Kidney (tissue), 14 donors: ENCODE measurements around the gene RNASEH2B. TPM values are rescaled to one million over a fixed set of nuclear protein-coding genes. Genes with fewer than 3 reads are reported as not detected.

Experiments
- DNase-seq, 5 donors: peaks; one replicate each; pipeline ENCODE4 v3.0.0-alpha.2; 2013 to 2020
- FAIRE-seq: peaks from 2 replicates; lab custom pipeline; 2012; peaks lifted over from hg19 to GRCh38; lab: Jason Lieb, UNC
- H3K27ac ChIP-seq, 2 donors: one replicate each; pipeline ENCODE4 v1.7.0; 2013; ENCODE audit warnings: low read depth in 2 of 2, low read length in 2 of 2, inconsistent platforms in 1 of 2
- H3K27me3 ChIP-seq: one replicate; pipeline ENCODE4 v1.7.1; 2013; ENCODE audit warnings: low read length, inconsistent platforms; ENCODE audit not compliant: control insufficient read depth, insufficient read depth
- H3K36me3 ChIP-seq, 3 donors: one replicate each; pipeline versions ENCODE4 v1.7.0 to v1.7.1; 2013; ENCODE audit warnings: low read length in 3 of 3, control low read depth in 1 of 3, inconsistent platforms in 1 of 3; ENCODE audit not compliant: insufficient read depth in 3 of 3, control insufficient read depth in 2 of 3
- H3K4me1 ChIP-seq, 3 donors: one replicate each; pipeline versions ENCODE4 v1.7.0 to v1.7.1; 2013; ENCODE audit warnings: low read length in 3 of 3, inconsistent platforms in 1 of 3, low read depth in 1 of 3; ENCODE audit not compliant: control insufficient read depth in 2 of 3, insufficient read depth in 2 of 3
- H3K4me3 ChIP-seq, 3 donors: one replicate each; pipeline versions ENCODE4 v1.7.0 to v1.8.1; 2013; ENCODE audit warnings: low read length in 3 of 3, control low read depth in 1 of 3, inconsistent platforms in 1 of 3
- H3K9ac ChIP-seq, 3 donors: one replicate each; pipeline versions ENCODE4 v1.7.0 to v1.7.1; 2013; ENCODE audit warnings: low read length in 3 of 3, control low read depth in 1 of 3, inconsistent platforms in 1 of 3
- H3K9me3 ChIP-seq, 3 donors: one replicate each; pipeline versions ENCODE4 v1.7.0 to v1.7.1; 2013; ENCODE audit warnings: low read length in 3 of 3, control low read depth in 1 of 3, inconsistent platforms in 1 of 3; ENCODE audit not compliant: control insufficient read depth in 2 of 3, insufficient read depth in 1 of 3
- intact Hi-C: fragments of 100-400 bp; cut with DNase I; formaldehyde crosslinking; loops from one replicate; pipeline ENCODE4 v1.11.1; 2022
- polyA plus RNA-seq: library from polyadenylated mRNA; stranded (reverse); fragments of 350-450 nt; fragmentation: Illumina TruSeq; extraction: RNeasy Lipid Tissue Mini Kit (QIAGEN cat#74804); gene quantifications from one replicate; pipeline ENCODE4 v1.2.3, GENCODE V29; 2014; ENCODE audit warnings: low read depth, low replicate concordance; ENCODE audit not compliant: insufficient read depth
- total RNA-seq: library from RNA; stranded (reverse); fragmentation: NEBNext Ultra II Directional; extraction: Animal tissue kit (Norgen Biotek cat#: 25700); gene quantifications from one replicate; pipeline ENCODE4 v1.2.1, GENCODE V29; 2021
- TF ChIP-seq, protein P1 (sequence below): IDR thresholded peaks from 3 replicates; pipeline ENCODE4 v1.5.1; 2012; ENCODE audit warnings: mild to moderate bottlenecking, moderate library complexity, borderline replicate concordance; ENCODE audit not compliant: insufficient read depth; ENCODE audit errors: extremely low read depth
- donor health status: control.
- donor health status: control.
- donor health status: control.
- donor health status: control.
- donor health status: control.
- donor health status: DM: yes; HTN: yes; CAD: no.
- donor health status: Normal renal cell carcinoma (clear cell type).

The RNASEH2B gene
- total and polyA plus RNA-seq, 2 donors from 2014 or later, result 32.5 to 37.7 TPM

DNA sequence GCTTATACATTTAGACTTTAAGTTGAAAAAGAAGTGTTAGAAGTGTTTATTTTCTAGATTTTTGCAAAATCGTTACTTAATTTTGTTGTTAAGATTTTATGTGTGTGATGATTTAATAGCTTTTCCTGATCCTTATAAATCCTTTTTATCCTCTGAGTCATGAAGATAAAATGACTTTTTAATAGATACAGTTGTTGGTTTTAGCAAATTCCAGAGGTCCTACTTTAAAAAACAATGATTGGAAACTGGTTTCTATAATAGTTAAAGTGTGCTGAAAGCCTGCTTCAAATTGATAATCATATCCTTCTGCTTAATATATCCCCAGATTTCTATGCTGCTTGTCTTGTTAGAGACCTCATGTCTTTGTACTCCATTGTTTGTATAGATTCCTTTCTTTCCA is 39.0 kb downstream of the RNASEH2B start:
- Histone ChIP-seq H3K9ac (no peak overlapping the region), H3K4me3 (no peak overlapping the region), H3K4me1 (peaks cover 0 to 3% (median 0%) of the 10 kb centered on the region in 3 donors), H3K36me3 (peaks cover 0 to 5% (median 0%) of the 10 kb centered on the region in 3 donors), H3K27me3 (no peaks in the 10 kb centered on the region), H3K27ac (no peak overlapping the region), H3K9me3 (no peaks in the 10 kb centered on the region)
- TF ChIP-seq, protein P1, sequence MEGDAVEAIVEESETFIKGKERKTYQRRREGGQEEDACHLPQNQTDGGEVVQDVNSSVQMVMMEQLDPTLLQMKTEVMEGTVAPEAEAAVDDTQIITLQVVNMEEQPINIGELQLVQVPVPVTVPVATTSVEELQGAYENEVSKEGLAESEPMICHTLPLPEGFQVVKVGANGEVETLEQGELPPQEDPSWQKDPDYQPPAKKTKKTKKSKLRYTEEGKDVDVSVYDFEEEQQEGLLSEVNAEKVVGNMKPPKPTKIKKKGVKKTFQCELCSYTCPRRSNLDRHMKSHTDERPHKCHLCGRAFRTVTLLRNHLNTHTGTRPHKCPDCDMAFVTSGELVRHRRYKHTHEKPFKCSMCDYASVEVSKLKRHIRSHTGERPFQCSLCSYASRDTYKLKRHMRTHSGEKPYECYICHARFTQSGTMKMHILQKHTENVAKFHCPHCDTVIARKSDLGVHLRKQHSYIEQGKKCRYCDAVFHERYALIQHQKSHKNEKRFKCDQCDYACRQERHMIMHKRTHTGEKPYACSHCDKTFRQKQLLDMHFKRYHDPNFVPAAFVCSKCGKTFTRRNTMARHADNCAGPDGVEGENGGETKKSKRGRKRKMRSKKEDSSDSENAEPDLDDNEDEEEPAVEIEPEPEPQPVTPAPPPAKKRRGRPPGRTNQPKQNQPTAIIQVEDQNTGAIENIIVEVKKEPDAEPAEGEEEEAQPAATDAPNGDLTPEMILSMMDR, result no peak
- intact Hi-C loops, result no loop called here
- DNase-seq (peak in 1 of 5 donors; percentile 31), FAIRE-seq (peak; percentile 56)

DNA sequence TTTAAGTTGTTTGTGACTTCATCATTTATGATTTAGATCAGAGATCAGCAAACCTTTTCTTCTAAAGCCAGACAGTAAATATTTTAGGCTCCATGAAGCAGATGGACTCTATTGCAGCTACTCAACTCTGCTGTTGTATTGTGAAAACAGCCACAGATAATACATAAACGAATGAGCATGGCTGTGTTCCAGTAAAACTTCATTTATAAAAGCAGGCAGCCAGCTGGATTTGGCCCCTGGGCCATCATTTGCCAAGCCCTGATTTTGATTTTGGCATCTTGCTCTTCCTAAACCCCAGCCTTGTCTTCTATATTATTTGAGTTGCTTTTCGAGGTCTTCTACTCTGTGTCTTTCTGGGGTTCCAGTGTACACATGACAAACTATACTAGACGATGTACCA is 41.3 kb downstream of the RNASEH2B start:
- Histone ChIP-seq H3K4me3 (no peak overlapping the region), H3K4me1 (peaks cover 0 to 3% (median 0%) of the 10 kb centered on the region in 3 donors), H3K36me3 (peaks cover 0 to 5% (median 0%) of the 10 kb centered on the region in 3 donors), H3K9ac (no peak overlapping the region), H3K27ac (no peak overlapping the region), H3K9me3 (no peaks in the 10 kb centered on the region), H3K27me3 (no peaks in the 10 kb centered on the region)
- FAIRE-seq (no peak), DNase-seq (no peak)
- TF ChIP-seq, protein P1, result no peak
- intact Hi-C loops, result no loop called here

DNA sequence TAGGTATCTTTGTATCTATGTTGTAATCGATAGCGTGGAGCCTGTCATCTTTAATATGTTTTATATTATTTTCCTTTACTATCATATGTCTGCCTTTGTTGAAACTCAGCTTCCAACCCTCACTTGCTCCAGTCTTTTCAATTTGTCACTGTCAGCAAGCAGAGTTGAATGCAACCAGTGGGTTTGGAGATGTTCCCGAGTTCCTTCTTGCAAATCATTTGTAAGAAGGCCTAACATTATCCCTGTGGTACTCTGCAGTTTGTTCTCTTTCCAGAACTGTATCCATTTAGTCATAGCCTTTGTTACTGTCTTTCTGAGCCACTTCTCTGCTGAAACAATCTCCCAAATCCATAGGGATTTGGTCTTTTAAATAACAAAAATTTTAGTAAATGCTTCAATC is 41.8 kb downstream of the RNASEH2B start:
- no peak for FAIRE-seq
- H3K4me3 ChIP-seq, result no peak overlapping the region
- peaks cover 0 to 5% (median 0%) of the 10 kb centered on the region in 3 donors for H3K36me3 ChIP-seq
- intact Hi-C loops, result no loop called here
- DNase-seq, result no peak
- H3K27me3 ChIP-seq, result no peaks in the 10 kb centered on the region
- H3K9me3 ChIP-seq, result no peaks in the 10 kb centered on the region
- TF ChIP-seq, protein P1, result no peak
- H3K9ac ChIP-seq, result no peak overlapping the region
- no peak overlapping the region for H3K27ac ChIP-seq
- H3K4me1 ChIP-seq, result peaks cover 0 to 3% (median 0%) of the 10 kb centered on the region in 3 donors

GRCh38 chr13:50955241-50955640 is 45.6 kb downstream of the RNASEH2B start:
- no peak overlapping the region for H3K9ac ChIP-seq
- H3K27ac ChIP-seq, result no peak overlapping the region
- TF ChIP-seq, protein P1, result no peak
- no peaks in the 10 kb centered on the region for H3K27me3 ChIP-seq
- no peaks in the 10 kb centered on the region for H3K9me3 ChIP-seq
- no peaks in the 10 kb centered on the region for H3K36me3 ChIP-seq
- H3K4me3 ChIP-seq, result no peak overlapping the region
- DNase-seq (no peak), FAIRE-seq (no peak)
- no peaks in the 10 kb centered on the region for H3K4me1 ChIP-seq
- intact Hi-C loops, result no loop called here
